ENCODE measurements around the gene ARHGEF2.

Gene ARHGEF2

DNA sequence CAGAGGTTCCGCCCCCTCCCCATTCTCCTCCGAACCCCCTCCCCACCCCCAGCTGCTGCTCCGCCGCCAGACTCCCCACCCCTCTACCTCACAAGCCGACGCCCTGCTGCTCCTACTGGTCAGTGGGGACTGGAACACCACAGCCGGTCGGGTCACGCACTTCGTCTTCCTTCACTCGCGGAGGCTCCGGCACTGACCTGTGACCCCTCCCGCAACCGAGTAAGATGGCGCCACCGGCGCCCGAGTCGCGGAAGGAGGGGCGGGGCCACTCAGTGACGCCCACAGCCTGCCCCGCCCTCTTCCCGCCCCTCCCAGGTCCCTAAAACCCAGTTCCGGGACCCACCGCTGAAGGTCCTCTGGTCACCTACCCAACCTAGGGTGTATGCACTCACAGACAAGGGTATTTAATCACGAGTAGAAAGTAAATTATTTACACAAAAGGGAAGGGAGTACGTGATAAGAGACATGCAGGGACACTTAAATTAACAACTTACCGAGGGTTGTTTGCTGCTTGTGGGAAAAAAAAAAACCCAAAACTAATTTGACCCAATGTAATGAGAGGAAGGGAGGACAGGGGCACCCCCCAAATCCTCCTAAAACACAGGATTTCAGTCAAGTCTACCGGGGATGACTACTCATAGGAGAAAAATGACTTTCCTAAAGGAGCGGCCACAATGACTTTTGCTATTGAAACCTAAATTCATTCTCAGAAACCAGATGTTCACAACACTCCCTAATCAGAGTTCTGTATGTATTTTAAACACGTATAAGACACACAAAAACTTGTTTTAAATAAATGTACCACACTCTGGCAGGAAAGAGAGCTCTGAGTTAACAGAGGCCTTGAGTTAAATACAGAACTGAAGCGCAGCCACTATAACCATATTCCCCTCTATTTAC is 66.9 kb downstream of the ARHGEF2 start, which contains the start of gene RIT1:
Gene RIT1 (minus strand): TSS at position 194 of the 900 bp plus-strand sequence. CDS start 588 bp downstream, outside the sequence.
- peak; percentile 66 to 96 for DNase-seq

DNA sequence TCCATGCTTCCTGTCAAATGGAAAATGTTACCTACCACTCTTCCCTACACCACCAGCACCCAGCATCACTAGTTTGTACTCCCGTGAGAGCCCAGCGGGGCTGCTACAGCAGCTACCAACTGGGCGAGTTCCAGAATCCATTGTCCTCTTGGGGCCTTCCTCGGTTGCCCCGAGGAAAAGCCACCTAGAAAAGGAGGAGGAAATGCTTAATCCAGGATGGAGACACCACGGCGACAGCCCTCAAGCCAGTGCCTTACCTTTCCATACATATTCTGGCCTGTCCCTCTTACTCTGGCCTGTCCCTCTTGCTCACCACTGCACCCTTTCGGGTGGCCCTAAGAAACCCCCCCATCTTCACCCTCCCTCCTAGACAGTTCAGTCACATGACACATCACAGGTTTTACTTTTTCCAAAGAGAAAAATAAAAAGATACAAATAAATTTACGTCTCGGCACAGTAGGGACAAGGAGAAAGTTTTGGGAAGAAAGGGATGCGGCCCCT is 67.7 kb downstream of the ARHGEF2 start:
- peak; percentile 46 to 72 for DNase-seq

GRCh38 chr1:155909894-155910293 is 68.5 kb downstream of the ARHGEF2 start:
- no peak for DNase-seq

DNA sequence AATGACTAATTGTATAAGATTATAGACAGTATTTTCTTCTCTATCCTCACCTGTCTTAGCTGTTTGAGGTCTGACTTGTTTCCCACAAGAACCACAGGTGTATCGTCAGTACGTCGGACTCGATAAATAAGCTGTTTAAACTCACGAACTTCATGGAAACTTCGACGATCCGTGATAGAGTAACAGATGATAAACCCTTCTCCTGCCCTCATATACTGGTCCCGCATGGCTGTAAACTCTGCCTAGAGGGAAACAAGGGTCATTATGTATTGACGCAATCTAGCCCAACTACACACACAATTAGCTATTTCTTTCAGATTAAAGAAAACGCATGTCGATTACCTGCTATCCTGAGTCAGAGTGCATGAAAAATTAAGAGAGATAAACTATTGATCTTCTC is 74.1 kb downstream of the ARHGEF2 start:
- no peak for DNase-seq

DNA sequence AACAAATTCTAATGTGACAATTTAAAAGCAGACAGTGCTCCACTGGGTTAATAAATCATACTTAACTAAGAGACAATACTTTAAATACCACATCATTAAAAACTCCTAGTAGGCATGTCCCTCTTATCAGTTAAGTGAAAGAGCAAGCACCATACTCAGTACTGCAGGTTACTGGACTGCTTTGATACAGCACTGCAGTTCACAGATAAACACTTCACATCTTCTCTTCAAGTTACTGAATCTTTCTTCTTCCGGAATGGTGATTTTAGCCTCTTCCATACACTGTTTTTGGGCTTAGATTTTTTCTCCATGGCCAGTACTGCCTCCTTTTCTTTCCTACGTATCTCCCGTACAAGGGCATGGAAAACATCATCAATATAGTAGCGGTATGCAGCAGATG is 78.2 kb downstream of the ARHGEF2 start:
- DNase-seq, result no peak

- DNase-seq, result no peak
Measured at GRCh38 chr1:155899683-155900082, 78.7 kb downstream of the ARHGEF2 start.

DNA sequence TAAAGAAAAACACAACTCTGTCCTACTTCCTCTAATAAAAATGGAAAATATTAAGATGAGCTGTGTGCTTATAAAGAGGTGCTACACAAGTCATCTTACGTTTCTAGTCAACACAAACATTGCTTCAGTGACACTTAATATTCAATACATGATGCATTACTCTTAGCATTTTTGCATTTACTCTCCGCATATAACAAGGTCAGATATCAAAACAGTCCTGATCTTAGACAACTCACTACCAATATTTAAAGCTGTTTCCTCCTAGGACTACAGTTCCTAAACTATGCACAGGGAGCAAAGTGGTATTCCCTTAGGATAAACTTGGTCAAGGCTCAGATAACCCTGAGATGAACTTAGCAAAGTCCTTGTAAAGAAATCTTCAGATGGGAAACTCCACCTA is 79.5 kb downstream of the ARHGEF2 start:
- no peak for DNase-seq

- no peak for DNase-seq
Measured at GRCh38 chr1:155897746-155898145, 80.6 kb downstream of the ARHGEF2 start.
